ES-I3 (cell line): ENCODE measurements around the gene MLC1.

ENCODE experiments used
- H3K36me3 ChIP-seq: 2 replicates; pipeline ENCODE4 v1.6.1; 2013; ENCODE audit warnings: mild to moderate bottlenecking, low read length, control low read depth, moderate library complexity; ENCODE audit not compliant: insufficient read depth
- H3K4me1 ChIP-seq: 2 replicates; pipeline ENCODE4 v1.6.1; 2013; ENCODE audit warnings: mild to moderate bottlenecking, control low read depth, low read length; ENCODE audit not compliant: insufficient read depth
- H3K9ac ChIP-seq: 2 replicates; pipeline ENCODE4 v1.6.1; 2013; ENCODE audit warnings: low read depth, mild to moderate bottlenecking, low read length, moderate library complexity
- H3K9me3 ChIP-seq: 2 replicates; pipeline ENCODE4 v1.6.1; 2013; ENCODE audit warnings: mild to moderate bottlenecking, low read length, moderate library complexity; ENCODE audit not compliant: control insufficient read depth, insufficient read depth

Gene MLC1

DNA sequence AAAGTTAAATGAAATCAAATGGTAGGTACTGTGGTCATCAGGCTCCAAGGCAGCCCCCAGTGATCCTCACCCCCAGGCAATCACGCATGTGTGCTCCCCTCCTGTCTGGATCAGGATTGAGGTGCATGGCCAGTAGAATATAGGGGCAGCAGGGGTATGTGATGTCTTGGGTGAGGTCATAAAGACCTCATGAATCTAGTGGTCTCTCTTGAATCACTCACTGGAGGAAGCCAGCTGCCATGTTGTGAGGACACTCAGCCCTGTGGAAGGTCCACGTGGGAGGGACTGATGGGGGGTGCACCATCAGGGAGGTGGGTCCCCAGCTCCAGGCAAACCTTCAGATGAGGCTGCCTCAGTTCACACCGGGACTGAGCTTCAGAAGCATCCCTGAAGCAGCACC is 65.9 kb downstream of the MLC1 start:
- Histone ChIP-seq H3K4me1 (no peaks in the 10 kb centered on the region; the same call in 1 of the 2 replicates), H3K9ac (no peak overlapping the region), H3K9me3 (no peaks in the 10 kb centered on the region), H3K36me3 (no peaks in the 10 kb centered on the region)

DNA sequence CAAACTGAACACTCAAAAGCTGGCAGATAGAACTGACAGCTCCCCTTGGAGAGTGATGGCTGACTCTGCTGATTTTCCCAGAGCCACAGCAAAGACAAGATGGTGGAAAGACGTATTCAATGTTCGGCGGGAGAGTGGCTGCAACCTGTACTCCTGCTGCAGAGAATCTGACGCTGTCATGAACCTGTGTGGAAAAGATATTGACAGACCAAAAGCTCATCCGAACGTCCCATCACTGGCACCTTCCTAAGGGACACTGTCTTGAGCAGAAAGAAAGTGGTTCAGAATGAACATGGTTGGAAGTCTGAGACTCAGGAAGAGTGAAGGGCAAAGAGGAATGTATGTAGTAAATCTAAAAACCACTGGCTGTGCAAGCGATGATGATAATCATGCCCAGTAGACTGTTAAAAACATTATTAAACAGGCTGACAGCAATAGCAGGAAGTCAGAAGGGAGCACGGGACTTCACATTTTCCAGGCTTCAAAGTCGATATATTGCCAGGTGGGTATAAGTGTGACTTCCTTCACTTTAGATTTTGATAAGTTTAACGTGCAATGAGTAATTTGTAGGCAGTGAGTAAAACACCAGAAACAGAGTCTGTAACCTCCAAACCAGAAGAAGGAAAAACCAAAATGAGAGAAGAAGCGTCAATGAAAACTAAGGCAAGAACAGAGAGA is 66.5 kb downstream of the MLC1 start:
- Histone ChIP-seq H3K36me3 (no peaks in the 10 kb centered on the region), H3K9me3 (no peaks in the 10 kb centered on the region), H3K4me1 (no peaks in the 10 kb centered on the region; the same call in 1 of the 2 replicates), H3K9ac (no peak overlapping the region)

- Histone ChIP-seq H3K9me3 (no peaks in the 10 kb centered on the region), H3K4me1 (no peaks in the 10 kb centered on the region; the same call in 1 of the 2 replicates), H3K9ac (no peak overlapping the region), H3K36me3 (no peaks in the 10 kb centered on the region)
Measured at GRCh38 chr22:50017701-50018224, 67.5 kb downstream of the MLC1 start.

DNA sequence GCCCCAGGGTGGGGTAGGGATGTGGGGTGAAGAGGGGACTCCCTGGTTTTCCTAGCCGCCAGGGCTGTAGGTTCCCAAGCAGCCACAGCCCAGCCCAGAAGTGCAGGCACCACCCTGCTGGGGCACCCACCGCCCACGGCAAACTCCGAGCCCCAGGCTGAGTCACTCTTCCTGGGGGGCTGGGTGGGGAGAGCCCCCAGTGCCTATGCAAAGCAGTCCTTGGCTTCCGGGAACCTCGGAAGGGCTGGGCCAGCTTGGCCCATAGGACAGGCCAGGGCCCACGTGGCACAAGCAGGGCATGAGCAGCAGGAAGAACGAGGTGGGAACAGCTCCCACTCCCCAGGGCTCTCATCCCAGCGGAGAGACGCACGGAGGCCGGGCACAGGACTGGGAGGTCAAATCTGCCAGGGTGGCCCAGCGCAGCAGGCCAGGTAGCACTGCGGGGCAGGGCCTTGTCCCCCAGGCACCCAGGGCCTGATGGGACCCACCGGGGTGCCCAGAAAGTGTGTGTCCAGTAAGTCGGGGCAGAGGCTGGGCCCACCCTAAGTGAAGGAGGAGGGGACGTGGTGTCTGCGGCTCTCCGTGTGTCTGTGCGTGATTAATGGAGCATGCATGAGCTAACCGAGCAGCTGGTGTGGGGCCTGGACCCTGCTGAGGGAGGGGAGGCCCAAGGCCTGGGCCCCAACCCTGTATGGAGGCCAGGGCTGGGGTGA is 68.1 kb downstream of the MLC1 start:
- H3K9ac ChIP-seq: no peak overlapping the region
- no peaks in the 10 kb centered on the region for H3K9me3 ChIP-seq
- no peaks in the 10 kb centered on the region; the same call in 1 of the 2 replicates for H3K4me1 ChIP-seq
- H3K36me3 ChIP-seq: no peaks in the 10 kb centered on the region

- no peaks in the 10 kb centered on the region for H3K36me3 ChIP-seq
- H3K9ac ChIP-seq: no peak overlapping the region
- H3K9me3 ChIP-seq: no peaks in the 10 kb centered on the region
- no peaks in the 10 kb centered on the region; the same call in 1 of the 2 replicates for H3K4me1 ChIP-seq
Measured at GRCh38 chr22:50016308-50016987, 68.8 kb downstream of the MLC1 start.

DNA sequence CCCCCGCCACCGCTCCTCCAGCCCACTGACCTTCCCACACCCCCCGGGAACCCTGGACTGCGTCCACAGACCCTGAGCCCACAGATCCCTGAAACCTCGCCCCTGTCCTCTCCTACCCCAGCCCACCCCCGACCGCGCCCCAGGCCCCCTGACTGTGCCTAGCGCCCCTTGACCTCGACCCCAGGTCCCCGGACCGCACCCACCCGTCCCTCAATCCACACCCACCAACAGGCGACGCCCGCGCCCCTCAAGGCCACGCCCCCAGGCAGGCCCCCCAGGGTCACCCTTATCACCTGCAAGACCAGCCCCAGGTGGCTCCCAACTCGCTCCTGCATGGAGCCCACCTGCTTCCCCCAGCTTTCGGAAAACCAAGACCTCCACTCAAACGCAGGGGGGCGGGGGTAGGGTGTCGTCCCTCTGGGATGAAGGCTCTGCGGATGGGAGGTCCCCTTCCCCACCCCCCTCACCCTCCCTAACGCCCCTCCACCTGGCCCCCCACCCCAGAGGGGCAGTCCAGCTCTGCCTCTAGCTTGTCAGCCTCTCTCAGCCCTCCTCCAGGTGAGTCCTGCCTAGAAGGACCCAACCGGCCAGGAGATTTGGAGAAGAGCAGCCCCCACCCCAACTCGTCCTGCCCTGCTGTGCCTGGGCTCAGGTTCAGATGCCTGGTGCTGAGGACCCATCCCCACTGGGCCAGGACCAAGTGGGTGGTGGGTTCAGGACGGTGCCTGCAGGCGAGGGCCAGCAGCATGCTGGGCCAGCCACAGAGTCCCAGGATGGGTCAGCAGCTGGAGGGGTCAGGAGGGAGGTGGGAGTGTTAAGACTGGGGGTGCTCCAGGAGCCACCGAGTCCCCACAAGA is 69.5 kb downstream of the MLC1 start:
- H3K9ac ChIP-seq: no peak overlapping the region
- no peaks in the 10 kb centered on the region for H3K9me3 ChIP-seq
- H3K4me1 ChIP-seq: no peaks in the 10 kb centered on the region; the same call in 1 of the 2 replicates
- no peaks in the 10 kb centered on the region for H3K36me3 ChIP-seq

- no peaks in the 10 kb centered on the region for H3K9me3 ChIP-seq
- H3K9ac ChIP-seq: peak overlapping the region; percentile 33; the same call in 1 of the 2 replicates
- H3K4me1 ChIP-seq: no peaks in the 10 kb centered on the region; the same call in 1 of the 2 replicates
- no peaks in the 10 kb centered on the region for H3K36me3 ChIP-seq
Measured at GRCh38 chr22:50014655-50015401, 70.4 kb downstream of the MLC1 start.

- no peak overlapping the region for H3K9ac ChIP-seq
- no peaks in the 10 kb centered on the region for H3K9me3 ChIP-seq
- no peaks in the 10 kb centered on the region; the same call in 1 of the 2 replicates for H3K4me1 ChIP-seq
- no peaks in the 10 kb centered on the region for H3K36me3 ChIP-seq
Measured at GRCh38 chr22:50014053-50014501, 71.1 kb downstream of the MLC1 start.

DNA sequence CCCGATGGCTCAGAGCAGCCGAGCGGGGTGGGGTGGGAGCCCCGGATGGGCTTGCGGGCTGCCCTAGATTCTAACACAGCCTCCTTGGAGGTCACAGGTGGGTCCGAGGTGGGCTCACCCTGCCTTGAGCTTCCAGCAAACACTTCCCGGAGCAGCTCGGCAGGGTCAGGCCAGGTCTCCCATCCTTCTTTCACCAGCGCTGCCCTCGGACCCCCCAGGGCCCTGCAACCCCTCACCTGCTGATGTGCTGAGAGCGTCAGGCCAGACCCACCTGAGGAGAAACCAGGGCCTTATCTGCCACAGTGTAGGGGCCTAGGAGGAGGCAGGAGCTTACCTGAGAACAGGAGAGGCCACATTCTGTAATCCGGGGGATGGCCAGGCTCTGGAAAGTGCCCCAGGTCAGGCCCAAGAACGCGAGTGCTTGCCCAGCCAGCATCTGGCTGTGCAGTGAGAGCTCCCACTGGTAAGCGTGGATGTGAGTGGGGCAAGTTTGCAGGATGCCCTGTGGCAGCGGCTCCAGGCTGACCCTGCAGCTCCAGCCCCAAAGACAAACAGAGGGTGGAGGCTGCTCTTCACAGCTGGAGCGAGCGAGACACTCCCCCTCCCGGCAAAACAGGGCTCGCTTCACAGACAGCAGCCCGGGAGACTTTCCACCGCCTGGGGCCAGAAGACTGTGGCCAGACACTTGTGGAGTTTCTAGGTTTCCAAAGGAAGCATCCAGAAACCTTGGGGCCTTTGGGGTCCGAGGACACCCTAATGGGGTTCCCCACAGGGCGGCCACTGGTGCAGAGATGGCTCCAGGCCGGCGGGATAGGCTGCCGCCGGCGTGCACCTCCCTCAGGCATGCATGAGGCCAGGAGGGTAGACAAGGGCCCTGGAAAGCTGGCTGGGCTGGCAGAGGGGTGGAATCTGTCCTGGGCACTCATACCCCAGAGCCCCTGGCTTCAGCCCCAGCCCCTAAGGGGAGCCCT is 72.7 kb downstream of the MLC1 start, which contains the start of gene IL17REL:
Gene IL17REL, minus strand, starts transcription at position 555 of the 971 bp plus-strand sequence. Its CDS starts 119 bp downstream, at position 436.
- Histone ChIP-seq H3K9ac (no peak within 1 kb of the TSS), H3K9me3 (no peaks in the 10 kb centered on the region), H3K36me3 (no peaks in the 10 kb centered on the region), H3K4me1 (peaks cover 2% of the 10 kb centered on the region; the same call in 1 of the 2 replicates)

GRCh38 chr22:50011447-50012210 is 73.6 kb downstream of the MLC1 start:
- Histone ChIP-seq H3K9me3 (no peaks in the 10 kb centered on the region), H3K9ac (peak overlapping the region; percentile 38; the same call in 1 of the 2 replicates), H3K4me1 (peaks cover 2% of the 10 kb centered on the region; the same call in 1 of the 2 replicates), H3K36me3 (no peaks in the 10 kb centered on the region)

DNA sequence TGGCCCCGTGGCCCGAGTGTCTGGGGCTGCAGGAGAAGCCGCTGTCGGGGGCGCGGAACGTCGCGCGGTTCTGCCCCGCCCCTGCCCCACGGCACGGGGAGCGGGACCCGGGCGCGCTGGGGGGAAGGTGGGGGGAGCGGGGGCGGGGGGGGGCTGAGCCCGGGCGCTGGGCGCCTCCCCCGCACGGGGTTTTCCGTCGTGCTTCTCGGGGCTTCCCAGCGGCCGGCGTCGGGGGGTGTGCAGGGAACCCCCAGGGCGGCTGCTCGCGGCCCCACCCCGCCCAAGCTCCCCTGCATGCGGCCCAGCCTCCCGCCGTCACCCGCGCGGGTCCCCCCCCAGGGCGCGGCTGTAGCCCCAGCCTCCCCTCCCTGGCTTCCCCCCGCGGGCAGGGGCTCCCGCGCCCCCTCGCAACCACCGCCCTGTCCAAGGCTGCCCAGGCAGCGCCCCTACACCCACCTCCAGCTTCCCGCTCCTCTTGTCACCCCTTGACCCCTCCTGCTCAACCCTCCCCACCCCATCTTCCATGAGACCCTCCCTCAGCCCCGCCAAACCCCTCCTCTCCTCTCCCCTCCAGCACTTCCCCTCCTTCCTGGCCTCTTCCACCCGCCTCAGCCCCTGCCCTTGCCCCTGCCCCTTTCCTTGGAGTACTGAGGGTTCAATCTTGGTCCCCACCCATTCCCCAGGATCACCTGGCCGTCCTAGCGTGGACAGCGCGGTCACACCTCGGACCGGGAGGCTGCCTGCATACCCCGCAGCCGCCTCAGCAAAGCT is 74.4 kb downstream of the MLC1 start:
- peak overlapping the region; percentile 38; the same call in 1 of the 2 replicates for H3K9ac ChIP-seq
- H3K4me1 ChIP-seq: peaks cover 2% of the 10 kb centered on the region; the same call in 1 of the 2 replicates
- no peaks in the 10 kb centered on the region for H3K36me3 ChIP-seq
- H3K9me3 ChIP-seq: no peaks in the 10 kb centered on the region
